ENCODE data around the gene KCNJ4. TPM values are rescaled to one million over a fixed set of nuclear protein-coding genes. Genes with fewer than 3 reads are reported as not detected.

The KCNJ4 gene
- not detected for total RNA-seq

DNA sequence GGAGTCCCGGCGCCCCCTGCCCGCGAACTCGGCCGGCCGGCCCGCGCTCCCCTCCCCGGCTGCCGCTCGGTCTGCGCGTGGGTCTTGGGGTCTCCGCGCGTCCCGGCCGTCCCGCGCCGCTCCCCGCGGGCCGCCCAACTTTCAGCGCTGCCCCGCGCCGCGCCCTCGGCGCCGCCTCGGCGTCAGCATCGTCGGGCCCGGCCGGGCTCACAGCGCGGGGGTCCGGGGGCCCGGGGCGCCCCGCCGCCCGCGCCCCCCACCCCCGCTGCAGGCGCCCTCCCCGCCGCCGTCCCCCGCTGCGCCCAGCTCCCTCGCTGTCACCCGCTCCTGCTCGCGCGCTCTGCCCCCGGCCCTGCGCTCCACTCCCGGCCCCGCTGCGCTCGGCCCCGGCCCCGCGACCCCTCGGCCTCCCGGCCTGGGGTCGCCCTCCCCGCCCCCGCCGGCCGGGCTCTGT is at the start of gene KCNJ4:
KCNJ4 (minus strand) TSS at position 124 of the 454 bp plus-strand sequence. CDS start 27,067 bp downstream, outside the sequence.
- ATAC-seq (no peak), DNase-seq (ENCODE audit: low spot score) (no peak)

DNA sequence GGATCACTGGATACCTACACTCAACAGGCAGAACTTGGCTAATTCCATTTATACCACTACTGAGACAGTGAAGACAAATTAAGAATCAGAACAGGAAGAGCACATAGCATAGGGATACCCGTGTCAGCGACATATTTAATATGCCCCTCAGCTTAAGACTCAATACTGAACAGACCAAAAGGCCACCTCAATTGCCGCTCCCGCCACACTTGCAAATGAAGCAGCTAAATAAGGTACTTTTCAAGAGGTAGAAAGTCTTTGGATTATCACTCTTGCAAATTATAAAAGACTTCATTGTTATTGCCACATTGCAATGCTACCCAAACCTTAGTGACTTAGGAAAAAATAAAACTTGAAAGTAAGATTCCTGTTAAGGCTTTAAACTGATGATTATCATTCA is 48.0 kb upstream of the KCNJ4 start:
- DNase-seq (ENCODE audit: low spot score) (no peak), ATAC-seq (no peak)

DNA sequence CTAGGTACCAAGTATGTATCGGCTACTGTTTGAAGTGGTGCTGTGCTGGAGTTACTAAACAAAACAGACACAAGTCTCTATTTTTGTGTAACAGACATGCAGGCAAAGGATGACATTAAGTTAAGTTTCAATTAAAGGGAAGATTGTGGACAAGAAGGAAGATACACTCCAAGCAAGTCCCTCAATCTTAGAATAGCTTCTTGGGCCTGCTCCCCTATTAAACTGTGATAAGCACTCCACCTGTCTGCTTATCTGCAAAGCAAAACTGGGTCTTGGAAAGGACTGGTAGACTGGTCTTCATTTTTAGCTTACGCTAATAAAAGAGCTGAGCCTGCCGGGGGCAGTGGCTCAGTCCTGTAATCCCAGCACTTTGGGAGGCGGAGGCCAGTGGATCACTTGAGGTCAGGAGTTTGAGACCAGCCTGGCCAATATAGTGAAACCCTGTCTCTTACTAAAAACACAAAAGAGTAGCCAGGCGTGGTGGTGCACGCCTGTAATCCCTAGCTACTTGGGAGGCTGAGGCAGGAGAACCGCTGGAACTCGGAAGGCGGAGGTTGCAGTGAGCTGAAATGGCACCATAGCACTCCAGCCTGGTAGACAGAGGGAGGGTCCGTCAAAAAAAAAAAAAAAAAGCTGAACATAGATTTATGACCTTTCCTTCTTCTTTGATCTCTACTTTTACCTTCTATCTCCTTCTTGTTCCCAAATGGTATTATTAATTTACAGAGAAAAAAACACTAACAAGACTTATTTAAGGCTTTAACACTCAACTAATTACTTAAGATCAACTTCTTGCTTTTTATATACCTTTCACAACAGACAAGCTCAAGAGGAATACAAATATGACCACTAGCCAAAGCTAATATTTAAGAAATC is 47.0 kb upstream of the KCNJ4 start:
- DNase-seq (ENCODE audit: low spot score): no peak
- ATAC-seq: no peak

DNA sequence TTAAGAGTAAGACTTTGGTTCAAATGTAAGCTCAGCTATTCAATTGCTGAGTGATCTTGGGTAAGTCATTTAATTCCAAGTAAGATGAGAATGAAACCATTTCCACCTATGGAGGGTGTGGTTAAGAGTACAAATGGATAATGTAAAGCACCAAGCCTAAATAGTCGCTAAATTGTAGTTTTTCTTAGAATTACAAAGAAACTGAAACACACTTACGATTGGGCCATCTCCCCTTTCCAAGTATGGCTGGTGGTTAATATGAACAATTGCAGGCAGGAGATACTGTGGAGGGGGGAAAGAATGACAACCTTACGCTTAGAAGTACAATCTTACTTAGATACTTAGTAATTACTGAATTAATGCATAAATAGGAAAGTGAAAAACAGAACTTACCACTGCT is 42.9 kb upstream of the KCNJ4 start:
- DNase-seq (ENCODE audit: low spot score): no peak
- ATAC-seq: no peak

DNA sequence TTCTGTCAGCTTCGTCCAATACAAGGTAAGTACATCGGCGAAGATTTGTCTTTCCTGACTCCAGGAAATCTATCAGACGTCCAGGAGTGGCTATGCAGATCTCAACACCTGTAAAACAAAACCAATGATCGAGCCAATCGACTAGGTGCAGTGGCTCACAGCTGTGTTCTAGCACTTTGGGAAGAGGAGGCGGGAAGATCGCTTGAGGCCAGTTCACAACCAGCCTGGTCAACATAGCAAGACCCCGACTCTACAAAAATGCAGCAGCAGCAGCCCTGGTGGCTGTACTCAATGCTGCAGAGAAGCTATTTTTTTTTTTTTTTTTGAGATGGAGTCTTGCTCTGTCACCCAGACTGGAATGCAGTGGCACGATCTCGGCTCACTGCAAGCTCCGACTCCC is 39.9 kb upstream of the KCNJ4 start:
- DNase-seq (ENCODE audit: low spot score): no peak
- ATAC-seq: no peak

DNA sequence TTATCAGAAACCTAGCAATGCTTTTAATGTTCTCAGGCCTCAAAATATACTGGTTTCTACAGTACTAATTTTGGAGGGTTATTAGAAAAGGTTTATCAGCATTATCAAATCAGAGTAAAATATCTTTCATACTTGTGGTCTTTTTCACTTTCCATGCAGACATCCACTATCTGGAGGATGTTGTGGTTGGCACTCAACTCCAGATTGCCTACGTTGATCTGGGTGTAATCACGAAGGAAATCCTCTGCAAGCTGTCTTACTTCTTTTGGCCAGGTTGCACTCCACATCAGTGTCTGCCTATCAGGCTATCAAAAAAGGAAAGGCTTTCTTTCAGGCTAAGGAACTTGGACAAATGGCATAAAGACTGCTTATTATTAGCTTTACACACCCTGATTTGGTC is 39.5 kb upstream of the KCNJ4 start:
- DNase-seq (ENCODE audit: low spot score) (no peak), ATAC-seq (no peak)

DNA sequence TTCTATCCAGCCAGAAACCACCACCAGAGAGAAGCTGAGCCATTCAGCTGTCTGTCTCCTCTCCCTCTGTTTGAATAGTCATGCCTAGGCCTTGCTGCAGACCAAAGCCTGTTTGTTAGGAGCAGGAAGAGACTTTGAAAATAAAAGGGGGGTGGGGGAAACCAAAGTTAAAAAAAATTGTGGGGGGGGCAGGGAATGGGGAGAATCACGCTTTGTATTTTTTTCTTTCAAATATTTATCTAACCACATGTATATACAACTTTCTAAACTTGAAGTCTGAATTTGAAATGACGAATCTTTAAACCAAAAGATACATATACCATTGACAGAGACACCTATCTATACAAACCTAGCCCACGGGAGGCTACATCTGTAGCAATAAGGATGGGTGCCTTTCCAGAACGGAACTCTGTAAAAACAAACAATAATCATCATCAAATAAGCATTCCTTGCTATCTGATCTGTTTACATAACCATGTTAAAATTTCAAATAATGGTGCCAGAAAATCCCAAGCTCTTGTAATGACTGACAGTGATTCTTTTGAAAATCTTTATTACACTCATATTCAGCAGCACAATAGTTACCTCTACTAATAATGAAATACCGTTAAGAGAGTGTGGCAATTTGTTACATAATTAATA is 36.8 kb upstream of the KCNJ4 start:
- ATAC-seq: peak; percentile 7

DNA sequence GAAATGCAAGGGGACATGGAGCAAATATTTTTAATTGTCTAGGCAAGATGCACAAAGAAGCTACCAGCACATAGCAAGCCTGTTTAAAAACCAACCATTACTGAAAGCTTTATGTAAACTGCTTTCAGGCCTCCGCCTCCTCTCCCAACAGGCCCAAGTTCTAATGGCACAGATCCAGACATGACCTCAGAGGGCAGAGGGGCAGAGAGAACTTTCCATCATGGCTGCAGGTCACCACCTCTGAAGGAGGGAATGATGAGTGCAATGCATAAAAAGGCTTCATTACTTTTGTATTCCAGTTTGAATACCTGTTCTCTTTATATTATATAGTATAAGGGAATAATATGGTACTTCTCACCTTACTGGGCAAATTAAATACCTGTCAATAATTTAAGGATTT is 35.9 kb upstream of the KCNJ4 start:
- DNase-seq (ENCODE audit: low spot score) (peak; percentile 89), ATAC-seq (peak; percentile 93)

More for the DNA sequence above, 36.8 kb upstream of the KCNJ4 start:
- no peak for DNase-seq (ENCODE audit: low spot score)

DNA sequence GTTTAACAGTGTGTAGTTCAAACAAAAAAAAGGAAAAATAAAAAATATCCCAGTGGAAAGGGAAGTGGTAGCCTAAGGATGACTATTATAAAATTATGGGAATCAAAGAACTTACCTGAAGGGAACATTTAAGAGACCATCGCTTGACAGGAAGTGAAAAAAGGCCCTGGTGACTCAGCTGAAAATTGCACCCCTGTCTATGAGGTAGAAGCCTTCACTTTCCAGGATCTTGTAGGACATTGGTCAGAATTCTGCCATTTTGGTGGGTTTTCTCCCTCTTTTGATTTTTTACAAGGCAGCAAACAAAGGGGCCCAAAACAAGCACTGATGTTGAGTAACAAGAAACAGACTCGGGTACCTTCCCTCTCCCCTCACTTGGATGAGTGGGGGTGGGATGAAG is 35.5 kb upstream of the KCNJ4 start:
- no peak for DNase-seq (ENCODE audit: low spot score)
- ATAC-seq: no peak

DNA sequence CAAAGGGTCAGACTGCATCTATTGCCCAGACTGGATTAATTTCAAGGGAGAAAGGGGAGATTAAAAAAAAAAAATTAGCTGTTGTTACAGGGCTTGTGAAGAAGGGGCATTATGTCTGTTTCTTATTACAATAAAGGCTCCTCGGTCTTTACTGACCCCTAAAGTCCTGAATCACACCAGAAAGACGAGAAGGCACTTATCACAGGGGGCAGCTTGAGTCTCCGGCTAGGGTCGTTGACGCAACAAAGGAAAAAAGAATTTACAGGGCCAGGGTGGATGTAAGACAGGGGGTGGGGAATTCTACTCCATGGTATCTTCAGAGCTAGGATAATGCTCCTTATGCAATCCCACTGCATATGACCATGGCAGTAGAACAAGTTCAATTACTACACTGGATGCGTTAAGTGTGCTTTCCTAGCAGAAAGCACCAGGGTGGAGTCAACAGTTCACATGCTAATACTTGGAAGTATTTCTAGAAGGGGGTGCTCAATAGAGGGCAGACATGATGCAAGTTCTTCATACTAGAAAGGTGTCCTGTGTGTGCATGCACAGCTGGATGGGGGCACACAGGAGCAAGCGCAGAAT is 34.7 kb upstream of the KCNJ4 start:
- no peak for DNase-seq (ENCODE audit: low spot score)
- no peak for ATAC-seq

DNA sequence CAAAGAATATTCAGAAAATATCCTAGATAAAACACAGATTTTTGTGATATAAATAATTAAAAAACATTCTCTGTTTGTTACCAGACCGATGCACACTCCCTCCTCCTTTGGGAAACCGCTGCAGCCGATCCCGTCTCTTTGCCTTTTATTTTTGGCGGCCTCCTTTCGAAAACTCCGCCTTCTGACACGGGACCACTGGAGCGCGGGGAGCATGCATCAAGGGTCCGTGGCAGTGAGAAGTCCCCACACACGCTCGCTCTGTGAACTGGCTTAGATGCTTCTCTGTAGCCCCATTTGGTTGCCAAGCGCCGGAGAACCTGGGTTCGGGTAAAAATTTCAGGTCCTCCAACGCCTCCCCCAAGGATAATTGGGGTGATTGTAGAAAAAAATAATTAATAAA is 34.1 kb upstream of the KCNJ4 start:
- DNase-seq (ENCODE audit: low spot score) (no peak), ATAC-seq (no peak)

DNA sequence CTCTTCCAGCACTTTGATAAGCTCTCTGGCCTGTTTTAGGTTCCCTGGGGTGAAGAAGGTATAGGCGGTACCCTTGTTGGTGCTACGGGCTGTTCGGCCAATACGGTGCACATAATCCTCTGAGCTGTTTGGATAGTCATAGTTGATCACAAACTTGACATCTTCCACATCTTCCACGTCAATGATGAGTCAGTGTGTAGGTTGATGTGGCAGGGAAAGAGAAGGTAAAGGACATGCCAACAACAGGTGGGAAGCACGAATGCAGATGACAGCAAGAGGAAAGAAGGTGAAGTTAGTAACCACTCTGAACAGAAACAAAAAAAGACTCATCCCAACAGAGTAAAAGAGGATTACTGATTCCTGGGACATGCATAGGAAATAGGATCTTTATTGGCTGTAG is 32.9 kb upstream of the KCNJ4 start:
- ATAC-seq: no peak

DNA sequence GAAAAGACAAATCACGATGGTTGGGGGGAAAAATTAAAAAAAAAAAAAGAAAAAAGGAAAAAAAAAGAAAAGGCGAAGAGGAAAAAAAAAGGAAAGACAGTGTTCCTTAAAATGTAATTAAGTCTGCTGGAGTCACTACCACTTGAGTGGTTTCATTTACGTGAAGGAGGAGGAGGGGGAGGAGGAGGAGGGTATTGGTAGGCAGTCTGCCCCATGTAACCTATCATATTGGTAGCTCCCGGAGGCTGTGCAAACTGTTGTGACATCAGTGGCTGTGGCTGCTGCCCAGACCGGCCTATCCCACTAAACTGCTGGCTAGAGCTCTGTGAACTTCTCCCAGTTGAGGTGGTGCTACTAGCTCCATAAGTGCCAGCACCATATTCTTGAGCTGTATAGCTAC is 30.8 kb upstream of the KCNJ4 start:
- ATAC-seq (peak; percentile 85), DNase-seq (ENCODE audit: low spot score) (peak; percentile 62)

More for the DNA sequence above, 32.9 kb upstream of the KCNJ4 start:
- DNase-seq (ENCODE audit: low spot score): no peak

DNA sequence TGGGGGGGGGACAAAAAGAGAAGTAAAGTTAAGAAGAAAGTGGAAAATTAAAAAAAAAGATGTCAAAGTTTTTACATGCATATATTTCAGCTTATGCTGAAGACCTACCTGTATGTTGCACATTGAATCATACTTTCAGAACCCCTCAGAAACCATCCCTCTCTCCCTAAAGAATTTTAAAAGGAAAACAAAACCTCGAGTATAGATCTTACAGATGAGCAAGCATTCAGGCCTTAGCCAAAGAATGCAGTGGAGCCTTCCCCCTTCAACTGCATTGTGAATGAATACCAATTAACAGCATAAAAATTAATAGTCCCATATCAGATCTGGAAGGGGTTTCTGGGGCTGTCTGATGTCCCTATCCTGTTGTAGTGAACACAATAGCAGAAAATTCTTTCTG is 29.2 kb upstream of the KCNJ4 start:
- no peak for ATAC-seq
- no peak for DNase-seq (ENCODE audit: low spot score)

DNA sequence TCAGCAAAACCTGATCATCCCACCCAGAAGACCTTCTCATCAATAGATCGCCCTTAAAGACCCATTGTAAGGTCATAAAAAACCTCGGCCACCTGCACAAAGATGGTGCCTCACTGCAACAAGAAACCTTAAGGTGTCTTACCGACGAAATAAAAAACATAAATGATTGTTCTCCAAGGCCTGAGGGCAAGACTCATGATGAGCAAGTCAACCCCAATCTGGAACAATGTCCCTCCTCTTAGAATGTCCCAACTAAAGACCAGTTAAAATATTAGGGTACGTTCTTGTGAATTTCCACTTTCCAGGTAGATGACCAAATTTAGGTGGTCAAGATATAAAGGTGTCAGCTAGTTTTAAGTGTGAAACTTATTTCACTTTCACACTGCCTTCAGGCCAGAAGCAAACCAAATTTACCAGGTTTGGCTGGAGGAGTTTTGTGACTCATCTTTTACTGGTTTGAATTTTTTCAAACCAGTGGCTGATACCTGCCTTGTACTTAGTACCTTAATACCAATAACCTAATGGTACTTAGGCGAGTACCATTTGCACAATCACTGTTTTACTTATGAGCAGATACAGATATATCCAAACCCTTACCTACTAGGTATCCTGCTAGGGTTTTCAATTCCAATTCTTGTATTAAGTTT is 27.8 kb upstream of the KCNJ4 start:
- DNase-seq (ENCODE audit: low spot score) (no peak), ATAC-seq (no peak)

DNA sequence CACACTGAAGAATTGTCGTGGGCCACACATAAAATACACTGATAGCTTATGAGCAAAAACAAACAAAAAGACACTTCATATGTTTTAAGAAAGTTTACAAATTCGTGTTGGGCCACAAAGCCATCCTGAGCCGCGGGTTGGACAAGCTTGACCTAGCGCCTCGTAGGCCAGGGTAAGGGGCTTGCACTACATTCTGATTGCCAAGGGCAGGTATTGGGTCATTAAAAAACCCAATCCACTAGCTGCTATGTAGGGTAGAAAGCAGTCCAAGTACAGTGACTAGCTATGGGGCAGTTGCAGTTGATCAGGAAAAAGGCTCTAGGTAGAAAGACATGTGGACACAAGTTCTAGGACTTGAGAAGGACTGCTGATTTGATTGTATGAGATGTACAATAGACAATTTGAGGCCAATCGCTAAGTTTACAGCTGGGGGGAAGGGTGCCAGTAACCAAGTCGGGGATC is 26.9 kb upstream of the KCNJ4 start:
- DNase-seq (ENCODE audit: low spot score) (no peak), ATAC-seq (no peak)

DNA sequence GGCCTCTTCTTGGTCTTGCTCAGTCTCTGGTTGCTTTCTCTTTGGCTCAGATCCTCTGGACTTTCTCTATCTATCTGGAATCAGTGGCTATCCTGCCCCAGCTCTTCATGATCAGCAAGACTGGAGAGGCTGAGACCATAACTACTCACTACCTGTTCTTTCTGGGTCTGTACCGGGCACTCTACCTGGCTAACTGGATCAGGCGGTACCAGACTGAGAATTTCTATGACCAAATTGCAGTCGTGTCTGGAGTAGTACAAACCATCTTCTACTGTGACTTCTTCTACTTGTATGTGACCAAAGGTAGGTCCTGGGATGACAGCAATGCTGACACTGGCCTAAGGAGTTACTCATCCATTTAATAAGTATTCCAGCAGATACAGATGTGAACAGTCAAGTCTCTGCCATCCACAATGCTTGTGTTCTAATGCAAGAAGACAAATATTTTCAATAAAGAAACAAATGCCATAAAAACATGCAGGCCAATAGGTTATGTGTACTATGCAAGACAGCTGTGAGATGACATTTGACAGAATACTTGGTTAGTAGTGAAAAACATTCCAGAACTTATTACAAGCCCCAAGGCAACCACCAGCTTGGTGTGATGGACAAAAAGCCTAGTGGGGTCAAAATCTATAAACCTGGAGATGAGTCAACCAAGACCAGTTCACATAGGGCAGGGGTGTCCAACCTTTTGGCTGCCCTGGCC is 26.3 kb upstream of the KCNJ4 start:
- no peak for ATAC-seq
- peak; percentile 35 for DNase-seq (ENCODE audit: low spot score)

DNA sequence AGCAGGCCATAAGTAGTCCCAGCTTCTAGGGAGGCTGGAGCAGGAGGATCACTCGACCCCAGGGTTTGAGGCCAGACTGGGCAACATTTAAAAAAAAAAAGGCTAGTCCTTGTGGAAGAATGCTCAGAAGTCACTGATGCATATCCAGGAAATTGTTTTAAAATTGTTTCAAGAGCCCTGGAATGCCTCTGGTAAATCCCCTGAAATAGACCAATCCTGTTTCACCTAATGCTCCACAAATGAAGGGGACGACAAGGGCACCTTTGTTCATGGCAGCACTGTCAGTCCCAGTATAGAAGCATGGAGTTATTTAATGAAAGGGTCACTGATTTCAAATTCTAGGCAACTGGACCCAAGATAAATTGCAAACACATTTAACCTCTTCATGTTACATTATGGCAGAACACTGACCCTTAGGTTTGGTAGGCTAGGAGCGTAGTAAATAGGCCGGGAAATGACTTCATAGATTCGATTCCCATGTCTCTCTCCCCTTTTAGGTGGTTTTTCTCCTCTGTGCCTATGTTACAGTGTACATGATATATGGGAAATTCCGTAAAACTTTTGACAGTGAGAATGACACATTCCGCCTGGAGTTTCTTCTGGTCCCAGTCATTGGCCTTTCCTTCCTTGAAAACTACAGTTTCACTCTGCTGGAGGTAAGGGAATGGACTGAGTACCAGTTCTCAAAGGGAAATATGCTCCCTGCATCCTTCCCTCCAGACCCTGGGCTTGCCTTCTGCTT is 24.3 kb upstream of the KCNJ4 start:
- DNase-seq (ENCODE audit: low spot score) (no peak), ATAC-seq (peak; percentile 14)

DNA sequence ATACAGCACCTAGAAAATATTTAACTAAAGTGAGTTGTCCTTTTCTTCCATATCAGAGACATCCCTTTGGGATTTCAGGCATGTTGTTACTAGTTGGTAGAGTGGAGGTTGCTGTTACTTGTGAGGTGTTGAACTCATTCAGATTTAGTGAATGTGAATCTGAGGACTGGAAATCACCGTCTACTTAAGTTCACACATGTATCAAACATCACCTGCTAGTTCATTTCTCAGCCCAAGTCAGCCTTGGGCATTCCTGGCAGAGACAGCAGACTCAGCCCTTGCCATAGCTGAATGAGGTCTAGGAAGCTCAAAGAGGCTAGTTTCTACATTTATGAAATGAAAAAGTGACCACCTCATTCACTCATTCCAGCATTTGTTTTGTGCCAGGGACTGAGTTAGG is 22.6 kb upstream of the KCNJ4 start:
- DNase-seq (ENCODE audit: low spot score) (no peak), ATAC-seq (no peak)

DNA sequence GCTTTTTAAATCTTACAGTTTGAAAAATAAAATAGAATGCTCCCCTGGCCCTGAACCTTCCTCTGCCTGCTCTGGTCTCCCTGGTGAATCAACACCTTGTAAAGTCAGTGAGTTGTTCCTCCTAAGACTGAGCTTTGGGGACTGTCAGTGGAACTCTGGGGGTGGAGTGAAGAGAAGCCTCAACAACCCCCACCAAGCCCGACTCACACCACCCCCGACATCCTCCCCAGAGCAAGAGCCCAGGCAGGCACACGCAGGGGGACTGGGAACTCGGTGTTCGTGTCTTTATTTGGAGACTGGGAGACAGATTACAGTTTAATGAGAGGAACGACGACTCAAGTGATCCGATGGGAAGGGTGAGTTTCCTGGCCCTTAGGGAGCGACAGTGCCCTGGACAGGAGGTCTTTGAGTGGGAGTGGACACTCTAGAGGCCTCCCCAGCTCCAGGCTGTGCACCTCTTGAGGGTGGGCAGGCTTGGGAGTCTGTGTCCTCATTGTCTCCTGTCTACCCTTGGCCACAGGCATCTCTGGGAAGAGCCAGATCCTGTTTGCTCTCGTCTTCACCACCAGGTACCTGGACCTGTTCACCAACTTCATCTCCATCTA is 19.1 kb upstream of the KCNJ4 start:
- ATAC-seq: no peak
- no peak for DNase-seq (ENCODE audit: low spot score)

Measured in left lobe of liver (tissue), 2 donors.